RPMI7951 (cell line): ENCODE data around the gene SNX14. TPM values are rescaled to one million over a fixed set of nuclear protein-coding genes. Genes with fewer than 3 reads are reported as not detected.
"Not testable (repeated sequence)": the region's sequence is repeated elsewhere in the genome, so short reads cannot be mapped to it uniquely, and the experiment has no call there.

Source experiments
- DNase-seq: peaks from one replicate; pipeline ENCODE4 v3.0.0-alpha.2; 2012; ENCODE audit warnings: low read depth
- total RNA-seq: library from RNA; depleted of rRNA; stranded (reverse); fragments of >200 nt; shearing (Covaris generic); gene quantifications from 2 replicates; pipeline ENCODE4 v1.2.3, GENCODE V29; 2014

The SNX14 gene
- total RNA-seq, 1 experiment from 2014 or later = 182 TPM

GRCh38 chr6:85582832-85583231 is 10.8 kb downstream of the SNX14 start:
- DNase-seq = not testable (repeated sequence)

- DNase-seq = no peak
Observed at GRCh38 chr6:85581572-85581971, 12.1 kb downstream of the SNX14 start.

GRCh38 chr6:85580878-85581267 is 12.8 kb downstream of the SNX14 start:
- peak; percentile 84 for DNase-seq

- DNase-seq = peak; percentile 44
Observed at GRCh38 chr6:85580118-85580877, 13.4 kb downstream of the SNX14 start.

GRCh38 chr6:85579581-85579980 is 14.1 kb downstream of the SNX14 start:
- DNase-seq = no peak

GRCh38 chr6:85576476-85576875 is 17.2 kb downstream of the SNX14 start:
- DNase-seq = peak; percentile 8

- peak; percentile 26 for DNase-seq
Observed at GRCh38 chr6:85574932-85575598, 18.6 kb downstream of the SNX14 start.

GRCh38 chr6:85569323-85569722 is 24.3 kb downstream of the SNX14 start:
- DNase-seq = peak; percentile 30

- DNase-seq = no peak
Observed at GRCh38 chr6:85568411-85568810, 25.2 kb downstream of the SNX14 start.

- no peak for DNase-seq
Observed at GRCh38 chr6:85565736-85566135, 27.9 kb downstream of the SNX14 start.

GRCh38 chr6:85564223-85564622 is 29.4 kb downstream of the SNX14 start:
- not testable (repeated sequence) for DNase-seq

GRCh38 chr6:85561750-85562357 is 31.8 kb downstream of the SNX14 start:
- DNase-seq = no peak

GRCh38 chr6:85556992-85557668 is 36.5 kb downstream of the SNX14 start:
- DNase-seq = no peak

GRCh38 chr6:85552652-85553051 is 41.0 kb downstream of the SNX14 start:
- no peak for DNase-seq

GRCh38 chr6:85551264-85551663 is 42.4 kb downstream of the SNX14 start:
- DNase-seq = peak; percentile 10

GRCh38 chr6:85547719-85548118 is 45.9 kb downstream of the SNX14 start:
- no peak for DNase-seq

GRCh38 chr6:85544776-85545175 is 48.9 kb downstream of the SNX14 start:
- DNase-seq = no peak

- DNase-seq = peak; percentile 14
Observed at GRCh38 chr6:85537055-85537494, 56.6 kb downstream of the SNX14 start.

GRCh38 chr6:85524281-85524680 is 69.4 kb downstream of the SNX14 start:
- not testable (repeated sequence) for DNase-seq

- no peak for DNase-seq
Observed at GRCh38 chr6:85516168-85516567, 77.5 kb downstream of the SNX14 start.

- no peak for DNase-seq
Observed at GRCh38 chr6:85506441-85507093, 87.1 kb downstream of the SNX14 start.
